ENCODE results near the gene PGGHG.

Gene PGGHG

GRCh38 chr11:344836-345578, 56.1 kb downstream of the PGGHG start:
- Mint-ChIP-seq H3K9me3 (no peaks in the 10 kb centered on the region), H3K27me3 (ENCODE audit: low read depth) (peaks cover 33% of the 10 kb centered on the region), H3K27ac (no peak overlapping the region), H3K4me1 (ENCODE audit: low read depth) (peaks cover 9% of the 10 kb centered on the region), H3K4me3 (no peak overlapping the region), H3K36me3 (ENCODE audit: low read depth) (peaks cover 3% of the 10 kb centered on the region)

Measured in T-helper 1 cell treated with Interleukin-12 subunit alpha and Interleukin-12 subunit beta and Interleukin-4 antibody, amounts not matched to agents 30 μg/mL and 1 μg/mL, for 36 hours (primary cell).